Stimulated activated CD4-positive, alpha-beta T cell treated with anti-CD3 and anti-CD28 coated beads, Interleukin-4, amount 100 ng/mL, for 4 hours (primary cell): Measurements from ENCODE around the gene OGG1.
"Not testable (repeated sequence)": the region's sequence is repeated elsewhere in the genome, so short reads cannot be mapped to it uniquely, and the experiment has no call there.

Experiments
- DNase-seq, 2 experiments: peaks; one replicate each; pipeline ENCODE4 v3.0.0-alpha.2; 2020

The OGG1 gene

GRCh38 chr3:9767418-9767817 is 17.7 kb downstream of the OGG1 start:
- DNase-seq: no peak

GRCh38 chr3:9768141-9768775 is 18.5 kb downstream of the OGG1 start:
- no peak for DNase-seq

GRCh38 chr3:9769012-9769411 is 19.3 kb downstream of the OGG1 start:
- DNase-seq: no peak

- peak; percentile 54 to 67 for DNase-seq
Observed at GRCh38 chr3:9769426-9770275, 19.9 kb downstream of the OGG1 start, which contains the start of gene CAMK1. CAMK1 (minus strand) TSS chr3:9769947; CDS start chr3:9767749, 2,198 bp downstream.

GRCh38 chr3:9770276-9770812 is 20.6 kb downstream of the OGG1 start:
- no peak for DNase-seq

- not testable (repeated sequence) for DNase-seq
Observed at GRCh38 chr3:9771007-9771406, 21.3 kb downstream of the OGG1 start.

- no peak for DNase-seq
Observed at GRCh38 chr3:9776896-9777693, 27.3 kb downstream of the OGG1 start.

- DNase-seq: no peak
Observed at GRCh38 chr3:9777694-9778021, 27.9 kb downstream of the OGG1 start.

- peak; percentile 50 to 77 for DNase-seq
Observed at GRCh38 chr3:9778143-9779074, 28.7 kb downstream of the OGG1 start.

- DNase-seq: no peak
Observed at GRCh38 chr3:9779075-9779593, 29.4 kb downstream of the OGG1 start.

- peak in 1 of 2 experiments; percentile 13 for DNase-seq
Observed at GRCh38 chr3:9779721-9780457, 30.1 kb downstream of the OGG1 start.

GRCh38 chr3:9780458-9780812 is 30.7 kb downstream of the OGG1 start:
- no peak for DNase-seq

- no peak for DNase-seq
Observed at GRCh38 chr3:9780910-9781309, 31.2 kb downstream of the OGG1 start.

- no peak for DNase-seq
Observed at GRCh38 chr3:9781551-9781950, 31.8 kb downstream of the OGG1 start.

GRCh38 chr3:9781978-9782603 is 32.3 kb downstream of the OGG1 start:
- no peak for DNase-seq

GRCh38 chr3:9782770-9783169 is 33.0 kb downstream of the OGG1 start:
- DNase-seq: no peak

- DNase-seq: no peak
Observed at GRCh38 chr3:9783954-9784353, 34.2 kb downstream of the OGG1 start.

- no peak for DNase-seq
Observed at GRCh38 chr3:9784965-9785364, 35.2 kb downstream of the OGG1 start.

- no peak for DNase-seq
Observed at GRCh38 chr3:9785602-9786001, 35.9 kb downstream of the OGG1 start.

- no peak for DNase-seq
Observed at GRCh38 chr3:9786209-9786739, 36.5 kb downstream of the OGG1 start.
